ENCODE data around the gene NACC2. TPM values are rescaled to one million over a fixed set of nuclear protein-coding genes. Genes with fewer than 3 reads are reported as not detected.
"Not testable (repeated sequence)": the region's sequence is repeated elsewhere in the genome, so short reads cannot be mapped to it uniquely, and the experiment has no call there.

The NACC2 gene
- total and polyA plus RNA-seq, 8 donors, result 3.6 to 29.5 (median 5.5) TPM

DNA sequence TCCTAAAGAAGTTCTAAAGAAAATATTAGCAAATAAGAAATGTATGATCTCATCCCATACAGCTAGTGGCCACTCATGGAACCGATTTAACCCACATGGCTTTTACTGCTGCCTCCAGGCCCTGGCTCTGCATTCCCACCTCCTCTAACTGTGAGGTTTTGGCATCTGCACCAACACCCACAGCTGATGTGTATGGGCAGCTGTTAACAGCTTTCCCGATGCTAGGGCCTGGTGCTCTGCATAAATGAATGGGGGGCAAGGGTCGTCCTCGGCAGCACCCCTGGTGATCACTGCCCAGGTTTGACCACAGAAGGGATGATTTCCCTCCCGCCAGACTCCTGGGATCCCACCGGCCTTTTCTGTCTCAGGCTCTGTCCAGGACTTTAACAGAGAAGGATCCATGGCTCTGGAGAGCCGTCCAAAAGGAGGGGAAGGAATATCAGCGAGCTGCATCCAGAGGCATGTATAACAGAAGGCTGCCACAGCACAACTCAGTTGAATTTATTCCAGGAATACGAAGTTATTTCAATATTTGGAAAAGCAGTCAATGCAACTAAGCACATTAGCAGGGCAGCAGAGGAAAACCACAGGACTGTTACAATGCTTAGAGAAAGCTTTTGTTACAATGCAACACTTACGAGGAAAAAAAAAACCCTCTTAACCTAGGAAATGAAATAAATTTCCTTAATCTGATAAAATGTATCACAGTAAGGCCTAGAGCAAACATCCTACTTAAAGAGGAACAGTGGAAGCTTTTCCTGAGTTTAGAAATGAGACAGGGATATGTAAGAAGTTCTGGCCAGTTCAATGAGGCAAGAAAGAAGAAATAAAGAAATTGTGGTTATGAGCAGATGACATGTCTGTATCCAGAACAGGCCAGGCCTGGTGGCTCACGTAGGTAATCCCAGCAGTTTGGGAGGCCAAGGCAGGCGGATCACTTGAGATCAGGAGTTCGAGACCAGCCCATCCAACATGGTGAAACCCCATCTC is 63.1 kb downstream of the NACC2 start:
- Histone ChIP-seq H3K9me3 (peaks cover 0 to 6% of the 10 kb centered on the region in 2 donors), H3K27ac (peak overlapping the region; percentile 9 to 61), H3K4me1 (peaks cover 0 to 42% of the 10 kb centered on the region in 2 donors), H3K27me3 (no peaks in the 10 kb centered on the region), H3K4me3 (no peak overlapping the region), H3K36me3 (peaks cover 0 to 13% of the 10 kb centered on the region in 2 donors)
- DNase-seq, result peak in 2 of 4 donors; percentile 8 to 10
- no peak for ATAC-seq
- TF ChIP-seq, protein P1, sequence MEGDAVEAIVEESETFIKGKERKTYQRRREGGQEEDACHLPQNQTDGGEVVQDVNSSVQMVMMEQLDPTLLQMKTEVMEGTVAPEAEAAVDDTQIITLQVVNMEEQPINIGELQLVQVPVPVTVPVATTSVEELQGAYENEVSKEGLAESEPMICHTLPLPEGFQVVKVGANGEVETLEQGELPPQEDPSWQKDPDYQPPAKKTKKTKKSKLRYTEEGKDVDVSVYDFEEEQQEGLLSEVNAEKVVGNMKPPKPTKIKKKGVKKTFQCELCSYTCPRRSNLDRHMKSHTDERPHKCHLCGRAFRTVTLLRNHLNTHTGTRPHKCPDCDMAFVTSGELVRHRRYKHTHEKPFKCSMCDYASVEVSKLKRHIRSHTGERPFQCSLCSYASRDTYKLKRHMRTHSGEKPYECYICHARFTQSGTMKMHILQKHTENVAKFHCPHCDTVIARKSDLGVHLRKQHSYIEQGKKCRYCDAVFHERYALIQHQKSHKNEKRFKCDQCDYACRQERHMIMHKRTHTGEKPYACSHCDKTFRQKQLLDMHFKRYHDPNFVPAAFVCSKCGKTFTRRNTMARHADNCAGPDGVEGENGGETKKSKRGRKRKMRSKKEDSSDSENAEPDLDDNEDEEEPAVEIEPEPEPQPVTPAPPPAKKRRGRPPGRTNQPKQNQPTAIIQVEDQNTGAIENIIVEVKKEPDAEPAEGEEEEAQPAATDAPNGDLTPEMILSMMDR (IDR thresholded peaks at IDR 0.05), result no peak
- intact Hi-C loops (cut with DNase I), result no loop called here

DNA sequence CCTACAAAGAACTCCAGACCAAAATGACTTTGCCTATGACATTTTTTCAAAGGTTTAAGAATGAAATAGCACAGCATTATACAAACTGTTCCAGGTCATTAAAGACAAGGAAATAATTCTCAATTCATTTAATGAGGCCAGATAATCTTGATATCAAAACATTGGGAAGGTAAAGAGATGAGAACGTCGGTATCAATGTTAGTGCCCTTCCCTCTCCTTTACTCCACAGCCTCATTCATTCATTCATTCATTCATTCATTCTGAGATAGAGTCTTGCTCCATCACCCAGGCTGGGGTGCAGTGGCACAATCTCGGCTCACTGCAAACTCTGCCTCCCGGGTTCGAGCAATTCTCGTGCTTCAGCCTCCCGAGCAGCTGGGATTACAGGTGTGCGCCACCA is 64.0 kb downstream of the NACC2 start:
- no peak for ATAC-seq
- Histone ChIP-seq H3K27me3 (no peaks in the 10 kb centered on the region), H3K4me3 (no peak overlapping the region), H3K27ac (no peak overlapping the region), H3K36me3 (peaks cover 0 to 13% of the 10 kb centered on the region in 2 donors), H3K4me1 (peaks cover 0 to 46% of the 10 kb centered on the region in 2 donors), H3K9me3 (no peaks in the 10 kb centered on the region)
- TF ChIP-seq, protein P1 (IDR thresholded peaks at IDR 0.05), result no peak
- no peak for DNase-seq
- intact Hi-C loops (cut with DNase I), result no loop called here

DNA sequence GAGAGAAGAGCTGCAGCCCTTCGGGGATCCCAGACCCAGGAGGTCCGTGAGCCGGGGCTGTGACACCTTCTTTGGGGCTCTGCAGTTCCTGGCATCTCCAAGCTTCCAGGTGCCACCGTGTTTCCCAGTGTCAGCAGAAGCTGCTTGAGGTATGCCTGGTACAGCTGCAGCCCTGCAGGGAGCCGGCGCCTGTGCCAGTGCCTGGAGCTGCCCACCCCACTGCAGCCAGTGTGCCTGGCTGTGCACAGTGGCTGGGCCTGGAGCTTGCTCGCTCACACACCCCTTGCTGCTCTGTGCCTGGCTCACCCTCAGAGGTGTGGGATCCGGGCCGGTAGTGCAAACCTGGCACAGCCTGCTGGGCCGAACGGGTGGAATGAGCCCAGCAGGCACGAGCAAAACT is 65.5 kb downstream of the NACC2 start:
- Histone ChIP-seq H3K36me3 (peaks cover 0 to 13% of the 10 kb centered on the region in 2 donors), H3K9me3 (no peaks in the 10 kb centered on the region), H3K4me1 (peaks cover 0 to 56% of the 10 kb centered on the region in 2 donors), H3K27me3 (no peaks in the 10 kb centered on the region), H3K27ac (no peak overlapping the region), H3K4me3 (no peak overlapping the region)
- TF ChIP-seq, protein P1 (IDR thresholded peaks at IDR 0.05), result no peak
- peak in 1 of 4 donors; percentile 18 for DNase-seq
- ATAC-seq, result no peak
- intact Hi-C loops (cut with DNase I), result no loop called here

DNA sequence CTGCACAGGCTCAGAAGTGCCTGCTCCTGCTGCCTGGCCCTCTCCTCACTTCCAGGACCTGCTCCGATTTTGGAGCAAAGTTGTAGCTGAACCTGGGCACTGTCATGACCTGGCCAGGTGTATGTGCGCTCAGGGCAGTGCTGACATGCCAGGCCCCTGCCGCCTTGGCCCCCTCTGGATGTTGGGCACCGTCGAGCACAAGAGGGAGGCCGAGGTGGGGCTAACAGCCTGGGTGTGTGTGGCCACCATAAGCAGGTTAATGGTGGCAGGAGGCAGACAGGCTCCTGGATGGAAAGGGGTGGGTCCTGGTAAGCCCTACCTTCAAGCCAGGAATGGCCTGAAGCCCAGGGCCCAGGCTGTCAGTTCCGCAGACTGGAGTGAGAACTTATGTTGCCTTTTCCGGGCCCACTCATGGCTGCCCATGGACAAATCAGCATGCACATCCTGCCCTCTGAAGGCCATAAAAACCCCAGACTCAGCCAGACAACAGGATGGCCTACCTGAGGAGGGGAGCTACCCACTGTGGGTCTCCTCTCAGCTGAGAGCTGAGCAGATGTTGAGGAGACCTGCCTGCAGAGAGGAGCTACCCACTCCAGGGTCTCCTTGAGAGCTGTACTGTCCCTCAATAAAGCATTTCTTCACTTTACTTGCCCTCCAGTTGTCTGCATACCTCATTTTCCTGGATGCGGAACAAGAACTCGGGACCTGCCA is 66.2 kb downstream of the NACC2 start:
- TF ChIP-seq, protein P1 (IDR thresholded peaks at IDR 0.05), result no peak
- intact Hi-C loops (cut with DNase I), result no loop called here
- no peak overlapping the region for H3K27ac ChIP-seq
- H3K4me1 ChIP-seq, result peaks cover 0 to 57% of the 10 kb centered on the region in 2 donors
- H3K9me3 ChIP-seq, result no peaks in the 10 kb centered on the region
- no peaks in the 10 kb centered on the region for H3K27me3 ChIP-seq
- ATAC-seq (no peak), DNase-seq (no peak)
- H3K36me3 ChIP-seq, result peaks cover 0 to 13% of the 10 kb centered on the region in 2 donors
- H3K4me3 ChIP-seq, result no peak overlapping the region

DNA sequence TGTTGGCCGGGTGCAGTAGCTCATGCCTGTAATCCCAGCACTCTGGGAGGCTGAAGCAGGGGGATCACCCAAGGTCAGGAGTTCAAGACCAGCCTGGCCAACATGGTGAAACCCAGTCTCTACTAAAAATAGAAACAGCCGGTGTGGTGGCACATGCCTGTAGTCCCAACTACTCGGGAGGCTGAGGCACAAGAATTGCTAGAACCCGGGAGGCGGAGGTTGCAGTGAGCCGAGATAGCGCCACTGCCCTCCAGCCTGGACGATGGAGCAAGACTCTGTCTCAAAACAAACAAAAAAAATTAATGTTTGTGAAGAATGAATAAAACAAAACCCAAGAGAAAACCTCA is 68.2 kb downstream of the NACC2 start:
- intact Hi-C loops (cut with DNase I); DNase-seq: not testable (repeated sequence)

More for the DNA sequence above, 68.2 kb downstream of the NACC2 start:
- not testable (repeated sequence) for H3K9me3 ChIP-seq, H3K27ac ChIP-seq, H3K4me3 ChIP-seq, H3K27me3 ChIP-seq, ATAC-seq
- peaks cover 0 to 50% of the 10 kb centered on the region in 2 donors for H3K4me1 ChIP-seq
- H3K36me3 ChIP-seq, result peaks cover 0 to 13% of the 10 kb centered on the region in 2 donors

Measured in left lung (tissue), 10 donors.